Breast epithelium (tissue), 4 donors: ENCODE data around the gene TBCK. TPM values are rescaled to one million over a fixed set of nuclear protein-coding genes. Genes with fewer than 3 reads are reported as not detected.

Experiments used
- DNase-seq, 2 donors: peaks; one replicate each; pipeline ENCODE4 v3.0.0-alpha.2; 2019; ENCODE audit warnings: low spot score in 2 of 2
- H3K27ac ChIP-seq, 2 donors: fragments of 200-600 bp; sonication (generic) in 1 of 2; one replicate each; pipeline ENCODE4 v1.5.1; 2016 to 2019; ENCODE audit warnings: mild to moderate bottlenecking in 1 of 2
- H3K27me3 ChIP-seq, 2 donors: fragments of 200-600 bp; sonication (generic) in 1 of 2; one replicate each; pipeline versions ENCODE4 v1.5.1 to v1.6.0; 2017 to 2019; ENCODE audit warnings: control low read depth in 1 of 2, mild to moderate bottlenecking in 1 of 2
- H3K36me3 ChIP-seq: fragments of 200-600 bp; one replicate; pipeline ENCODE4 v1.5.1; 2019
- H3K4me1 ChIP-seq, 2 donors: fragments of 200-600 bp; sonication (generic); one replicate each; pipeline ENCODE4 v1.5.1; 2016 to 2019; ENCODE audit warnings: control low read depth in 1 of 2
- H3K4me3 ChIP-seq, 3 donors: fragments of 200-600 bp; sonication (generic); 1 replicate in 2 of 3; 2 replicates in 1 of 3; pipeline ENCODE4 v1.5.1; 2016 to 2019; ENCODE audit warnings: mild to moderate bottlenecking in 3 of 3, moderate library complexity in 2 of 3
- H3K9me3 ChIP-seq, 2 donors: fragments of 200-600 bp; sonication (generic) in 1 of 2; one replicate each; pipeline ENCODE4 v1.5.1; 2016 to 2019; ENCODE audit warnings: control low read depth in 1 of 2
- CTCF ChIP-seq, 3 donors: fragments of 450-650 bp; IDR thresholded peaks; one replicate each; pipeline ENCODE4 v1.5.1; 2016 to 2017; ENCODE audit warnings: antibody characterized with exemption in 3 of 3, mild to moderate bottlenecking in 3 of 3, moderate library complexity in 3 of 3
- POLR2A ChIP-seq: fragments of 450-650 bp; IDR thresholded peaks from one replicate; pipeline ENCODE4 v1.6.1; 2016; ENCODE audit warnings: antibody characterized with exemption, mild to moderate bottlenecking, moderate library complexity
- POLR2AphosphoS5 ChIP-seq, 3 donors: sonication (generic); formaldehyde crosslinking; IDR thresholded peaks; one replicate each; pipeline ENCODE4 v1.6.1; 2017; ENCODE audit warnings: antibody characterized with exemption in 3 of 3
- intact Hi-C: fragments of 100-400 bp; cut with DNase I; formaldehyde crosslinking; loops from one replicate; pipeline ENCODE4 v1.15.1; 2023; ENCODE audit warnings: low total_unique reads
- total RNA-seq, 3 donors: library from RNA; depleted of rRNA; stranded (reverse); fragments of >200 nt; gene quantifications; one replicate each; pipeline ENCODE4 v1.1.0, GENCODE V29; 2016

TBCK gene
- total RNA-seq, 3 donors from 2014 or later: 46.9 to 82.3 (median 57.0) TPM

- H3K4me1 ChIP-seq: no peaks in the 10 kb centered on the region
- no peak overlapping the region for H3K27ac ChIP-seq
- no peak overlapping the region for H3K4me3 ChIP-seq
- H3K27me3 ChIP-seq: no peaks in the 10 kb centered on the region
- intact Hi-C loops: no loop called here
- TF ChIP-seq CTCF (IDR thresholded peaks at IDR 0.05) (no peak), POLR2AphosphoS5 (IDR thresholded peaks at IDR 0.05) (no peak), POLR2A (no peak)
- H3K9me3 ChIP-seq: no peaks in the 10 kb centered on the region
- no peak for DNase-seq
- no peaks in the 10 kb centered on the region for H3K36me3 ChIP-seq
Observed at GRCh38 chr4:106041294-106042002, 274.6 kb downstream of the TBCK start.

- no peak for DNase-seq
- TF ChIP-seq POLR2A: no peak
- TF ChIP-seq POLR2AphosphoS5 (IDR thresholded peaks at IDR 0.05): no peak
- TF ChIP-seq CTCF (IDR thresholded peaks at IDR 0.05): no peak
- intact Hi-C loops: no loop called here
- no peaks in the 10 kb centered on the region for H3K27me3 ChIP-seq
- H3K9me3 ChIP-seq: no peaks in the 10 kb centered on the region
- no peak overlapping the region for H3K27ac ChIP-seq
- H3K4me3 ChIP-seq: no peak overlapping the region
- no peaks in the 10 kb centered on the region for H3K4me1 ChIP-seq
- no peaks in the 10 kb centered on the region for H3K36me3 ChIP-seq
Observed at GRCh38 chr4:106039796-106040195, 276.2 kb downstream of the TBCK start.

- Histone ChIP-seq H3K4me3 (no peak overlapping the region), H3K9me3 (no peaks in the 10 kb centered on the region), H3K36me3 (no peaks in the 10 kb centered on the region), H3K4me1 (no peaks in the 10 kb centered on the region), H3K27ac (no peak overlapping the region), H3K27me3 (no peaks in the 10 kb centered on the region)
- DNase-seq: no peak
- intact Hi-C loops: no loop called here
- no peak for TF ChIP-seq CTCF (IDR thresholded peaks at IDR 0.05)
- no peak for TF ChIP-seq POLR2AphosphoS5 (IDR thresholded peaks at IDR 0.05)
- TF ChIP-seq POLR2A: no peak
Observed at GRCh38 chr4:106038908-106039307, 277.1 kb downstream of the TBCK start.

DNA sequence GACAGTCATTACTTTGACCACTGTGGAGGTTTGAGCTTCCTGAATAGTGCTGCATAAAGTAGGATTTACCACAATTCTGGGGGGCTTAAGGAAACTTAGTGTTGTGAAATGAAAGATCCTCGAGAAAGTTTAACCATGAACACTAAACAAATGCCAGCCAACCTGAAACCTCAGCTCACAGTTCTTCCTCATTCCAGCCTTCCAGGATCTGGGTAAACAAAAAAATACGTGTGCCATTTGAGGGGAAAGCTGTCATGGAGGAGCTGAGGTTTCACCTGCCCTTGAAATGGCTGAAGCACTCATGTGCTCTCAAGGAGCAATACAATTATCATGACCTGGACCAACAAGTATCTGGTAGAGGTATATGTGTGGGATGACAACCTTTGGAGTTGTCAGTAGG, 278.0 kb downstream of the TBCK start:
- Histone ChIP-seq H3K27me3 (no peaks in the 10 kb centered on the region), H3K4me3 (no peak overlapping the region), H3K36me3 (no peaks in the 10 kb centered on the region), H3K4me1 (no peaks in the 10 kb centered on the region), H3K27ac (no peak overlapping the region), H3K9me3 (no peaks in the 10 kb centered on the region)
- no peak for DNase-seq
- intact Hi-C loops: no loop called here
- TF ChIP-seq POLR2A (no peak), CTCF (IDR thresholded peaks at IDR 0.05) (no peak), POLR2AphosphoS5 (IDR thresholded peaks at IDR 0.05) (no peak)

DNA sequence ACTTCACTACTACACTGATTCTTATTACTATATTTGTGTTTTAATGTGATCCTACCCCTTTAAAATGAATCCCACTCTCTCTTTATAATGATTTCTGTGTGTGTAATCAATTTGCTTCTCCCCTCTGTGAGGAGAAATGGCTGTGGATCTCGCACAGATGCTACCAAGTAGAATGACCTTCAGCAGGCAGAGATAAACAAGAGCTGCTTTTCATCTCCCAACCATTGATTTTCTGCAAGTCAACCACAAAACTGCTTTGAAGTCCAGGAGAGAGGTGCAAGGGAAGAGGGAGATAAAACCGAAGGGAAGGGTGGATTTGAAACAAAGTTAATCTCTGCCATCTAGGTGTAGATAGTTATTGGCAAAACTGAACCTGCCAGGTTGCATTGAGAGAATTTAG, 279.2 kb downstream of the TBCK start:
- TF ChIP-seq POLR2A (no peak), CTCF (IDR thresholded peaks at IDR 0.05) (no peak)
- Histone ChIP-seq H3K4me3 (no peak overlapping the region), H3K4me1 (no peaks in the 10 kb centered on the region), H3K27me3 (no peaks in the 10 kb centered on the region), H3K36me3 (no peaks in the 10 kb centered on the region), H3K9me3 (no peaks in the 10 kb centered on the region), H3K27ac (no peak overlapping the region)
- no peak for DNase-seq
- intact Hi-C loops: no loop called here
